ENCODE results near the gene NKAPL. TPM values are rescaled to one million over a fixed set of nuclear protein-coding genes. Genes with fewer than 3 reads are reported as not detected.

The NKAPL gene
- total and polyA plus RNA-seq, 2 of the 8 experiments (the other 6 are each of a cell fraction or from before 2014, with no cell fraction given): 0.08 TPM; not detected in 1

- TF ChIP-seq ATF2 (IDR thresholded peaks at IDR 0.05; ENCODE audit: low read length) (no peak), GABPA (IDR thresholded peaks at IDR 0.05; ENCODE audit: borderline replicate concordance, insufficient read depth, low read length) (no peak), KDM4A (IDR thresholded peaks at IDR 0.05; ENCODE audit: low read depth, low read length, severe bottlenecking) (no peak), RNF2 (IDR thresholded peaks at IDR 0.05; ENCODE audit: borderline replicate concordance, low read depth, low read length, missing control alignments, poor library complexity, severe bottlenecking) (no peak), EP300 (IDR thresholded peaks at IDR 0.05; ENCODE audit: borderline replicate concordance in 1 of 2, low read depth in 2 of 2, low read length in 2 of 2) (no peak)
These were observed 8.3 kb upstream of the NKAPL start (continued) for GRCh38 chr6:28250747-28251146.

All from H1 (cell line).